Measurements from ENCODE around the gene MAGED4B. TPM values are rescaled to one million over a fixed set of nuclear protein-coding genes. Genes with fewer than 3 reads are reported as not detected.
A peak's percentile ranks its signal among the peaks of the same experiment; 100 is the strongest.
"Not testable (repeated sequence)": the region's sequence is repeated elsewhere in the genome, so short reads cannot be mapped to it uniquely, and the experiment has no call there.

MAGED4B gene, protein sequence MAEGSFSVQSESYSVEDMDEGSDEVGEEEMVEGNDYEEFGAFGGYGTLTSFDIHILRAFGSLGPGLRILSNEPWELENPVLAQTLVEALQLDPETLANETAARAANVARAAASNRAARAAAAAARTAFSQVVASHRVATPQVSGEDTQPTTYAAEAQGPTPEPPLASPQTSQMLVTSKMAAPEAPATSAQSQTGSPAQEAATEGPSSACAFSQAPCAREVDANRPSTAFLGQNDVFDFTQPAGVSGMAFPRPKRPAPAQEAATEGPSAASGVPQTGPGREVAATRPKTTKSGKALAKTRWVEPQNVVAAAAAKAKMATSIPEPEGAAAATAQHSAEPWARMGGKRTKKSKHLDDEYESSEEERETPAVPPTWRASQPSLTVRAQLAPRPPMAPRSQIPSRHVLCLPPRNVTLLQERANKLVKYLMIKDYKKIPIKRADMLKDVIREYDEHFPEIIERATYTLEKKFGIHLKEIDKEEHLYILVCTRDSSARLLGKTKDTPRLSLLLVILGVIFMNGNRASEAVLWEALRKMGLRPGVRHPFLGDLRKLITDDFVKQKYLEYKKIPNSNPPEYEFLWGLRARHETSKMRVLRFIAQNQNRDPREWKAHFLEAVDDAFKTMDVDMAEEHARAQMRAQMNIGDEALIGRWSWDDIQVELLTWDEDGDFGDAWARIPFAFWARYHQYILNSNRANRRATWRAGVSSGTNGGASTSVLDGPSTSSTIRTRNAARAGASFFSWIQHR
- 100 to 1,000 TPM in 5 of 8 experiments, 10 to 100 TPM in 1, 1 to 10 TPM in 1, not detected in 1; 4.5 to 165 (median 132) TPM for total RNA-seq

DNA sequence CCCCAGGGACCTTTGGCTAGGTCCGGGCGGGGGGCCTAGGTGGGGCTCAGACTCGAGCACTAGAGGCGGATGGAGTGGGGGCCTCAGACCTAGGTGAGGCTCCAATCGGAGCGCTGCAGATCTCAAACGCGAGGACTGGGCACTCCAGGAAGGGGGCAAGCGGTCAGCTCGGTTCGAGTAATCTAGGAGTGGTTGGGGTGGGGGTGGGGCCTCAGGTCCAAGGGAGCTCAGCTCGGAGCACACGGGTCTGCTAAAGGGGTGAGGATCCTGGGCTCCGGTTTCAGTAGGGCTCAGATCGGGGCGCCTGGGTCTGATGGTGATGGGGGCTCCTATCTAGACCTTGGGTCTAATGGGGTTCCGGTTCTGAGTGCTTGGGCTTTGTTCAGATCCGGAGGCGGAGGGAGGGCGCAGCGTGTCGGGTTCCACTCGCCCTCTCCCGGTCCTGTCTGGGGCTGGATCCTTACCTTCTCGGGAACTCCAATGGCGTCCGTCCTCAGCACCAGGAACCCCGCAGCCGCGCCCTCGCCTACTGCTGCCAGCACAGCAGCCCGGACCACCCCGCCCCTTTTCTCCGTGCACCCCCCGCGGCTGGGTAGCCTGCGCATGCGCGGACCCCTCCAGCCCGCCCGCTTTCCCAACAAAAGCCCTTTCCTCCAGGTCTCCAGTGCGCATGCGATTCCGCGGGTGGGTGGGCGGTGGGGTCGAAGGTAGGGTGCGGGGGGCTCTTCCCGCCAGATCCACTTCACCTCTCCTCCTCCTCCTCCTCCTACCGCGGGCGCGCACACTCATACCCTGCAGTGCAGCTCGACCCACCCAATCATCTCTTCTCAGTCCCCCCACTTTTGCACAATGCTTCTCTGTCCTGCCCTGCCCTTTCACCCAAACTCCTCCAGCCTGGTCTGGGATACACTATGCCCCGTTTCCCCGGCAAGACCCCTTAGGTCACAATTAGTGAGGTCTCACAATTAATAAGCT, at the start of gene MAGED4B:
MAGED4B (minus strand) TSS at position 518 of the 975 bp plus-strand sequence. CDS start 1,011 bp downstream, outside the sequence.
- WGBS, 10 experiments = no CpG with 5 or more reads among the region's 56 CpGs
- ATAC-seq (replicated peaks in 6 of 8) = peak in 6 of 8 experiments; percentile 86 to 96 (median 90)
- H3K27ac ChIP-seq; H3K4me1 ChIP-seq (replicated peaks in 1 of 2); H3K4me3 ChIP-seq; in situ Hi-C loops (cut with MboI; ENCODE audit: low pct_unique_long_range_greater_than_20kb in 2 of 9, low sequenced_read_pairs in 9 of 9, unreplicated experiment in 9 of 9): not testable (repeated sequence)

DNA sequence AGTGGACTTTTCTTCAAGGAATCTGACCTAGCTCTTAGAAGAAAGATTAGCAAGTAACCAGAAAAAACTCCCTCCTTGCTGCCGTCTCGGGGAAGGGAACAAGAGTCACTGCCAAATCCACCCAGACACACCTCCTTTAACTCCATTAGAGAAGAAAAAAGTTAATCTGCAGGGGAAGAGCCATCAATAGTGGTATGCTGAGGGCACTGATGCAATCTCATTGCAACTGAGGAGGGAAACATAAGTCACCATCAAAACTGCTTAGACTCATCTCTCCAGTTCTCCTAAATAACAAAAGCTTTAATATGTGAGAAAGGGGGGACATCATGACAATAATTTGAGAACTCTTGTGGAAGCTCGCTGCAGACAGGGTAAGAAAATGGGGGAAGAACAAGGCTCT, 49.3 kb upstream of the MAGED4B start:
- in situ Hi-C loops (cut with MboI; ENCODE audit: low pct_unique_long_range_greater_than_20kb in 2 of 9, low sequenced_read_pairs in 9 of 9, unreplicated experiment in 9 of 9) = no loop called here
- Histone ChIP-seq H3K4me1 (replicated peaks in 1 of 2) (peaks cover 2% of the 10 kb centered on the region in 2 donors), H3K27ac (peak overlapping the region in 1 of 2 donors; percentile 7), H3K4me3 (no peak overlapping the region)
- 0 to 60% (median 16%) methylated on average over 1 to 2 of the region's 3 CpGs; no CpG with 5 or more reads in 6 of the 10 experiments for WGBS, 10 experiments
- peak in 3 of 8 experiments; percentile 73 to 74 (median 74) for ATAC-seq (replicated peaks in 6 of 8)

DNA sequence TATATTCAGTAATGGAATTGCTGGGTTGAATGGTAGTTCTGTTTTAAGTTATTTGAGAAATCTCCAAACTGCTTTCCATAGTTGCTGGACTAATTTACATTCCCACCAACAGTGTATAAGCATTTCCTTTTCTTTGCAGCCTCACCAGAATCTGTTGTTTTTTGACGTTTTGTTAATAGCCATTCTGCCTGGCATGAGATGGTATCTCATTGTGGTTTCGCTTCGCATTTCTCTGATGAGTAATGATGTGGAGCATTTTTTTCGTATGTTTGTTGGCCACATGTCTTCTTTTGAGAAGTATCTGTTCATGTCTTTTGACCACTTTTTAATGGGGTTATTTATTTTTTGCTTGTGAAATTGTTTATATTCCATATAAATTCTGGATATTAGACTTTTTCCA, 13.6 kb upstream of the MAGED4B start:
- no peak for ATAC-seq (replicated peaks in 6 of 8)
- WGBS, 10 experiments = 0 to 100% (median 42%) methylated on average over 1 to 4 of the region's 4 CpGs; no CpG with 5 or more reads in 2 of the 10 experiments
- no peaks in the 10 kb centered on the region for H3K4me1 ChIP-seq (replicated peaks in 1 of 2)
- H3K27ac ChIP-seq = no peak overlapping the region
- in situ Hi-C loops (cut with MboI; ENCODE audit: low pct_unique_long_range_greater_than_20kb in 2 of 9, low sequenced_read_pairs in 9 of 9, unreplicated experiment in 9 of 9) = no loop called here
- no peak overlapping the region for H3K4me3 ChIP-seq

DNA sequence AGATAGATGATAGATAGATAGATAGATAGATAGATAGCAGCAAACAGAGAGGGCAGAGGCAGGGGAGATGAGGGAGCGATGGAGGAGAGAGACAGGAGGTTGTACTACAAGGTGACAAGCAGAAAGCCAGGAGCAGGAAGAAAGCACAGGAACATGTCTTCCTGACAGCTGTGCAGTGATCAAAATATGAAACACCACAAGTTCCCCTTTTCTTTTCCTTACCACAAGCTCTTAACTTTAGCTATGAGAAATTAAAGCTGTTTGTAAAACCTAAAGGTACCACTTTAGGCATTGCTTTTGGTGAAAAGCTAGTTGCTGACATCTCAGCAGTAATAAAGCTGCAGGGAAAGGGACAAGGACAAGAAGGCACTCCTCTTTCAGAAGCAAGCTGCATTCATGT, 9.1 kb upstream of the MAGED4B start:
- H3K4me1 ChIP-seq (replicated peaks in 1 of 2) = no peaks in the 10 kb centered on the region
- WGBS, 10 experiments = 0 to 100% (median 33%) methylated on average over 1 of the region's 1 CpG; no CpG with 5 or more reads in 4 of the 10 experiments
- H3K4me3 ChIP-seq = no peak overlapping the region
- ATAC-seq (replicated peaks in 6 of 8) = no peak
- in situ Hi-C loops (cut with MboI; ENCODE audit: low pct_unique_long_range_greater_than_20kb in 2 of 9, low sequenced_read_pairs in 9 of 9, unreplicated experiment in 9 of 9) = no loop called here
- no peak overlapping the region for H3K27ac ChIP-seq

DNA sequence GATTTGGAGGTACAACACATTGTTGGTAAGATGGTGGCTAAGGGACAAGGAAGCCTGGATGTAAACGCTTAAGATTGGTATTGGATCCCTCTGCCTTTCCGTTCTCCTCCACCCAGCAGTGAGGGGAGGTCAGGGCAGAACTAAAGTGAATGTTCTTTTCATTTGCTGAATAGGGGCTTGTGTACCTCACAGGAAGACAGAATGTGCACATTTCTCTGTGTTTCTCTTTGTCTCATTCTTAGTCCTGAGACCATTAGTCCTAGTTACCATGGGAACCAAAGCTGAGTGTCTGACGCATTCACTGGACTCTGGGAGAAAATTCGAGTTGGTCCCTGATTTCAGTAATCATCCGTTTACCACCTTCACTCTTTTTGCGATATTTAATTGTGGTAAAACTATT, 26.7 kb downstream of the MAGED4B start:
- in situ Hi-C loops (cut with MboI; ENCODE audit: low pct_unique_long_range_greater_than_20kb in 2 of 9, low sequenced_read_pairs in 9 of 9, unreplicated experiment in 9 of 9); H3K27ac ChIP-seq; H3K4me3 ChIP-seq; H3K4me1 ChIP-seq (replicated peaks in 1 of 2): not testable (repeated sequence)
- WGBS, 10 experiments = no CpG with 5 or more reads among the region's 6 CpGs
- ATAC-seq (replicated peaks in 6 of 8) = peak in 5 of 8 experiments; percentile 88 to 100 (median 91)

DNA sequence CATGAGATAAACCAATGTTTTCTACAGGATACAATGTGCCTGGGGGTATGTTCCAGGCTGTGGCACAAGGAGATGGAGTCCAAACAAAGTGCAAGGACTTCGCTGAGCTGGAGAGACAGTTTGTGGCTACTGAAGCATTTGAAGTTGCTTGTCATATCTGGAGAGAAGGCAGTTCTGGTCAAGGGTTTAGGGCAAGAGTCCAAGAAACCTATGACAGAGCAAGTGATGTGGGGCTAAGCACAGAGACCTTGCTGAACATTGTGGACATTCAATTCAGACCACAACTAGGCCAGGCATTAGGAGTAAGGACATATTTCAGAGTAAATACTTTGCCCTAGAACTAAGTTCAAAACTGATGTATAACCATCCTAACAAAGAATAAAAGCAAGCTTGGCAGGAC, 34.8 kb downstream of the MAGED4B start:
- WGBS, 10 experiments = 29% methylated on average over 1 of the region's 1 CpG; no CpG with 5 or more reads in 9 of the 10 experiments
- Histone ChIP-seq H3K4me1 (replicated peaks in 1 of 2) (no peaks in the 10 kb centered on the region), H3K4me3 (no peak overlapping the region), H3K27ac (no peak overlapping the region)
- ATAC-seq (replicated peaks in 6 of 8) = no peak
- in situ Hi-C loops (cut with MboI; ENCODE audit: low pct_unique_long_range_greater_than_20kb in 2 of 9, low sequenced_read_pairs in 9 of 9, unreplicated experiment in 9 of 9) = no loop called here

DNA sequence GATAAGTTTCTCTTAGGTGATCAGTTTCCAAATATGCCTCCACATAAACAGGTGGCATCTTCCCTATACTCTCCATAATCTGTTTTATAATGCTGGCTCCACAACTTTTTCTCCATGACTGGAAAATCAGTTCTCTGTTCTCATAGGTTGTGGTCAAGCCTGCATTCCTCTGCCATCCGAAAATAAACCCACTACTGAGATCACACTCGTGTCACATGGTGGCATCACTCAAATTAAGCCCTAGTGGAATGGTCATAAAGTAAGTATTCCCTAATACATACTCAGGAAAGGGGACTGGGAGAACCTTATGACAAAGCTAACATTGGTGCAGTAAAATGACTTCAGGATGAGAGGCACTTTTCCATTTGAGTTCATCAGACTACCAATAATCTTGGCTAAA, 37.6 kb downstream of the MAGED4B start:
- H3K27ac ChIP-seq = no peak overlapping the region
- H3K4me3 ChIP-seq = no peak overlapping the region
- in situ Hi-C loops (cut with MboI; ENCODE audit: low pct_unique_long_range_greater_than_20kb in 2 of 9, low sequenced_read_pairs in 9 of 9, unreplicated experiment in 9 of 9) = no loop called here
- WGBS, 10 experiments = 0 to 60% (median 38%) methylated on average over 1 to 2 of the region's 2 CpGs; no CpG with 5 or more reads in 7 of the 10 experiments
- no peak for ATAC-seq (replicated peaks in 6 of 8)
- H3K4me1 ChIP-seq (replicated peaks in 1 of 2) = no peaks in the 10 kb centered on the region

DNA sequence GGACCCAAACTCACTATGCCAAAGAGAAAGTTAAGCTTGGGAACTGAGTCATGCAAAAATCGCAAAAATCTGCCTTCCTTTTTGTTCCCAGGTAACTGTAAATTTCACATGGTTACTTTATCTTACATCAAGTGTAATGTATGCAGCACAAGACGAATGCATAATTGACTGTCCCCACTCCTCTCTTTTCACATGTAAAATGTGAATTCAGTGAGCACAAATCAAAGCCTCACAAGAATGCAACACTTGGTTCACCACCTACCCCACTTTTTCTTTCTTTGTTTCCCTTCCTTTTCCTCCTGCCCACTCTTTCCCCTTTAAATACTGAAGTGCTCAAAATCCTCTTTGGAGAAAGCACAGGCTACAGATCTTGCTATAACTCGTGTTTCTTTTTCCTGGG, 53.2 kb downstream of the MAGED4B start:
- 0 to 60% (median 8%) methylated on average over 1 to 3 of the region's 3 CpGs; no CpG with 5 or more reads in 5 of the 10 experiments for WGBS, 10 experiments
- Histone ChIP-seq H3K4me3 (no peak overlapping the region), H3K27ac (peak overlapping the region in 1 of 2 donors; percentile 71), H3K4me1 (replicated peaks in 1 of 2) (peaks cover 0 to 5% of the 10 kb centered on the region in 2 donors)
- in situ Hi-C loops (cut with MboI; ENCODE audit: low pct_unique_long_range_greater_than_20kb in 2 of 9, low sequenced_read_pairs in 9 of 9, unreplicated experiment in 9 of 9) = no loop called here
- peak in 3 of 8 experiments; percentile 38 to 44 (median 38) for ATAC-seq (replicated peaks in 6 of 8)

Other genes starting within 250 kb of the MAGED4B start
- 100 to 1,000 TPM in 7 of 8 experiments, 10 to 100 TPM in 1; 85.4 to 333 (median 212) TPM for gene MAGED1, start 175.6 kb downstream of the MAGED4B start, total RNA-seq
- gene MAGED4, start 115.7 kb upstream of the MAGED4B start, total RNA-seq = 10 to 100 TPM in 5 of 8 experiments, 1 to 10 TPM in 2, under 1 TPM in 1; 0.15 to 80.6 (median 43.1) TPM

All from motor neuron (in vitro differentiated cells).